K562 (cell line): ENCODE data around the gene ATG4D. TPM values are rescaled to one million over a fixed set of nuclear protein-coding genes. Genes with fewer than 3 reads are reported as not detected.

Experiments used
- E4F1 ChIP-seq: fragments of 250-450 bp; sonication (Bioruptor Pico); IDR thresholded peaks from 2 replicates; pipeline ENCODE4 v1.5.0; 2021; ENCODE audit warnings: mild to moderate bottlenecking, borderline replicate concordance
- ELF4 ChIP-seq: fragments of 450-650 bp; formaldehyde crosslinking; IDR thresholded peaks from 2 replicates; pipeline ENCODE4 v1.4.0; 2022; ENCODE audit warnings: missing genetic modification characterization
- ESRRB ChIP-seq: fragments of 250-450 bp; sonication (Bioruptor Pico); IDR thresholded peaks from 2 replicates; pipeline ENCODE4 v1.5.0; 2020; ENCODE audit warnings: mild to moderate bottlenecking, moderate library complexity, borderline replicate concordance
- JUN ChIP-seq, 2 experiments: sonication (generic) in 1 of 2; formaldehyde crosslinking in 1 of 2; IDR thresholded peaks; 2 replicates each; pipeline versions ENCODE4 v1.6.1 to v1.8.0; 2012 to 2022; ENCODE audit warnings: borderline replicate concordance in 2 of 2, mild to moderate bottlenecking in 2 of 2, improper control_type of control experiment in 1 of 2, low read depth in 1 of 2, low read length in 1 of 2, missing genetic modification reagents in 1 of 2
- POLR2G ChIP-seq: fragments of 200-400 bp; formaldehyde crosslinking; IDR thresholded peaks from 2 replicates; pipeline ENCODE4 v1.6.1; 2017; ENCODE audit warnings: low read depth, mild to moderate bottlenecking, antibody characterized with exemption, low read length, moderate library complexity
- PPARD ChIP-seq: fragments of 250-450 bp; sonication (Bioruptor Pico); IDR thresholded peaks from 2 replicates; pipeline ENCODE4 v1.8.0; 2022; ENCODE audit warnings: inconsistent platforms, mild to moderate bottlenecking, moderate library complexity
- SMARCB1 ChIP-seq: IDR thresholded peaks from 2 replicates; pipeline ENCODE4 v1.6.1; 2011; ENCODE audit warnings: improper control_type of control experiment, low read depth; ENCODE audit not compliant: insufficient read length
- SMARCC2 ChIP-seq: fragments of 450-650 bp; IDR thresholded peaks from 2 replicates; pipeline ENCODE4 v1.6.1; 2017; ENCODE audit warnings: antibody characterized with exemption, moderate library complexity, mild to moderate bottlenecking, low read depth
- ZBTB33 ChIP-seq: sonication (generic); formaldehyde crosslinking; IDR thresholded peaks from 2 replicates; pipeline ENCODE4 v1.8.1; 2023; ENCODE audit warnings: mild to moderate bottlenecking, missing genetic modification reagents
- ZNF143 ChIP-seq: sonication (generic); formaldehyde crosslinking; IDR thresholded peaks from 2 replicates; pipeline ENCODE4 v1.9.0; 2022; ENCODE audit warnings: mild to moderate bottlenecking, missing genetic modification reagents
- polyA plus RNA-seq, 8 experiments: library from polyadenylated mRNA; depleted of rRNA in 4 of 8; stranded (reverse) in 5 of 8; unstranded in 3 of 8; fragments of >200 nt; fragmentation: Nextera tagmentation in 2 of 8; fragmentation: Illumina TruSeq in 1 of 8; extraction: Ambion mirVana in 2 of 8; extraction: Trizol in 1 of 8; gene quantifications; 2 replicates each; pipeline versions ENCODE4 v1.2.1 to v1.2.3, GENCODE V29; 2011 to 2014; ENCODE audit warnings: inconsistent platforms in 1 of 8, missing spikeins in 1 of 8
- total RNA-seq, 7 experiments: library from RNA; depleted of rRNA in 6 of 7; stranded (reverse); fragments of >200 nt in 6 of 7; fragmentation: Illumina TruSeq in 2 of 7; extraction: Trizol in 2 of 7; gene quantifications; 2 replicates each; pipeline versions ENCODE4 v1.2.1 to v1.2.3, GENCODE V29; 2011 to 2021; ENCODE audit warnings: low replicate concordance in 1 of 7
- TF ChIP-seq, protein P1 (sequence below): fragments of 250-450 bp; sonication (Bioruptor Pico); IDR thresholded peaks from 2 replicates; pipeline ENCODE4 v1.5.0; 2021
- TF ChIP-seq, protein P2 (sequence below): sonication (generic); formaldehyde crosslinking; IDR thresholded peaks from 2 replicates; pipeline ENCODE4 v1.8.0; 2022; ENCODE audit warnings: mild to moderate bottlenecking, missing genetic modification reagents, borderline replicate concordance
- TF ChIP-seq, protein P3 (sequence below): fragments of 250-450 bp; sonication (Bioruptor Pico); IDR thresholded peaks from 2 replicates; pipeline ENCODE4 v1.9.0; 2021; ENCODE audit warnings: mild to moderate bottlenecking, inconsistent platforms

ATG4D gene
- total and polyA plus RNA-seq, 9 of the 15 experiments (the other 6 are each of a cell fraction or from before 2014, with no cell fraction given) = 0.51 to 66.1 (median 22.9) TPM

DNA sequence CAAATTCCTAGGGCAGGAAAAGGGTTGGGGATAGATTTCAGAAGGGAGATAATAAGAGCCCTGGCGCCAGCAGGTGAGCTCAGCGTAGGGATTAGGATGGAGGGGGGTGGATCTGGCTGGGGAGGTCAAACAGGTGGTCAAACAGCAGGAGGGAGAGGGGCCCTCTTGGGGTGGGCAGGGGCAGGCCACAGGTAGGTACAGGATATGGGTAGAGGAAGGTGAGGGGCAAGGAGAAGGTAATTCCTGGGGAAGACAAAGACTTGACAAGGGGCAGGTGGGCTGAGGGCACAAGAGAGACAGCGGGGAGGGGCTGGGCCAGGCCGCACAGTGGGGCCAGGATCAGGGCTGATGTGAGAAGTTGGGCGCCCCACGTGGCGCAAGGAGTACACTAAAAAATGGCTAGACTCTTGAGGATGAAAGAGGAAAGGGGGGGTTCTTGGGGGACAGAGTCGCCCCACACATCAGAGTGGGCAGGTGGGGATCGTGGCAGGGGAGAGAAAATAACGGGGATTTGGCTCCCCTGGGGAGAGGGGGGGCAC is 21.4 kb downstream of the ATG4D start (continued):
- TF ChIP-seq, protein P1, sequence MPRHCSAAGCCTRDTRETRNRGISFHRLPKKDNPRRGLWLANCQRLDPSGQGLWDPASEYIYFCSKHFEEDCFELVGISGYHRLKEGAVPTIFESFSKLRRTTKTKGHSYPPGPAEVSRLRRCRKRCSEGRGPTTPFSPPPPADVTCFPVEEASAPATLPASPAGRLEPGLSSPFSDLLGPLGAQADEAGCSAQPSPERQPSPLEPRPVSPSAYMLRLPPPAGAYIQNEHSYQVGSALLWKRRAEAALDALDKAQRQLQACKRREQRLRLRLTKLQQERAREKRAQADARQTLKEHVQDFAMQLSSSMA (CRISPR knock-in tag) = no peak
- no peak; the same call in 1 of the 2 replicates for TF ChIP-seq SMARCC2
- no peak for TF ChIP-seq ZBTB33
- TF ChIP-seq, protein P2, sequence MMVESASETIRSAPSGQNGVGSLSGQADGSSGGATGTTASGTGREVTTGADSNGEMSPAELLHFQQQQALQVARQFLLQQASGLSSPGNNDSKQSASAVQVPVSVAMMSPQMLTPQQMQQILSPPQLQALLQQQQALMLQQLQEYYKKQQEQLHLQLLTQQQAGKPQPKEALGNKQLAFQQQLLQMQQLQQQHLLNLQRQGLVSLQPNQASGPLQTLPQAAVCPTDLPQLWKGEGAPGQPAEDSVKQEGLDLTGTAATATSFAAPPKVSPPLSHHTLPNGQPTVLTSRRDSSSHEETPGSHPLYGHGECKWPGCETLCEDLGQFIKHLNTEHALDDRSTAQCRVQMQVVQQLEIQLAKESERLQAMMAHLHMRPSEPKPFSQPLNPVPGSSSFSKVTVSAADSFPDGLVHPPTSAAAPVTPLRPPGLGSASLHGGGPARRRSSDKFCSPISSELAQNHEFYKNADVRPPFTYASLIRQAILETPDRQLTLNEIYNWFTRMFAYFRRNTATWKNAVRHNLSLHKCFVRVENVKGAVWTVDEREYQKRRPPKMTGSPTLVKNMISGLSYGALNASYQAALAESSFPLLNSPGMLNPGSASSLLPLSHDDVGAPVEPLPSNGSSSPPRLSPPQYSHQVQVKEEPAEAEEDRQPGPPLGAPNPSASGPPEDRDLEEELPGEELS = no peak
- no peak for TF ChIP-seq ESRRB (CRISPR knock-in tag)
- no peak for TF ChIP-seq JUN (IDR thresholded peaks at IDR 0.05; ENCODE audit: borderline replicate concordance, low read depth, low read length)
- TF ChIP-seq JUN (CRISPR knock-in tag; IDR thresholded peaks at IDR 0.05; ENCODE audit: borderline replicate concordance) = no peak
- TF ChIP-seq POLR2G = no peak
- no peak for TF ChIP-seq ZNF143
- no peak for TF ChIP-seq ELF4 (CRISPR knock-in tag)
- no peak for TF ChIP-seq SMARCB1
- TF ChIP-seq PPARD (CRISPR knock-in tag) = no peak
- TF ChIP-seq, protein P3, sequence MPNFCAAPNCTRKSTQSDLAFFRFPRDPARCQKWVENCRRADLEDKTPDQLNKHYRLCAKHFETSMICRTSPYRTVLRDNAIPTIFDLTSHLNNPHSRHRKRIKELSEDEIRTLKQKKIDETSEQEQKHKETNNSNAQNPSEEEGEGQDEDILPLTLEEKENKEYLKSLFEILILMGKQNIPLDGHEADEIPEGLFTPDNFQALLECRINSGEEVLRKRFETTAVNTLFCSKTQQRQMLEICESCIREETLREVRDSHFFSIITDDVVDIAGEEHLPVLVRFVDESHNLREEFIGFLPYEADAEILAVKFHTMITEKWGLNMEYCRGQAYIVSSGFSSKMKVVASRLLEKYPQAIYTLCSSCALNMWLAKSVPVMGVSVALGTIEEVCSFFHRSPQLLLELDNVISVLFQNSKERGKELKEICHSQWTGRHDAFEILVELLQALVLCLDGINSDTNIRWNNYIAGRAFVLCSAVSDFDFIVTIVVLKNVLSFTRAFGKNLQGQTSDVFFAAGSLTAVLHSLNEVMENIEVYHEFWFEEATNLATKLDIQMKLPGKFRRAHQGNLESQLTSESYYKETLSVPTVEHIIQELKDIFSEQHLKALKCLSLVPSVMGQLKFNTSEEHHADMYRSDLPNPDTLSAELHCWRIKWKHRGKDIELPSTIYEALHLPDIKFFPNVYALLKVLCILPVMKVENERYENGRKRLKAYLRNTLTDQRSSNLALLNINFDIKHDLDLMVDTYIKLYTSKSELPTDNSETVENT = no peak
- TF ChIP-seq E4F1 (CRISPR knock-in tag) = no peak
